Measurements from ENCODE around the gene RIT1.

GRCh38 chr1:155912056-155912536, 947 bp upstream of the RIT1 start:
- TF ChIP-seq CTCF (conservative IDR thresholded peaks at IDR 0.05; ENCODE audit: low read depth, low read length) (no peak), EZH2phosphoT487 (IDR thresholded peaks at IDR 0.05; ENCODE audit: borderline replicate concordance, low read length) (no peak)
